Karpas-422 (cell line): ENCODE results near the gene AP2A2. TPM values are rescaled to one million over a fixed set of nuclear protein-coding genes. Genes with fewer than 3 reads are reported as not detected.

Source experiments
- DNase-seq: peaks from one replicate; pipeline ENCODE4 v3.0.0-alpha.2; 2015
- H2AFZ ChIP-seq: fragments of 200-600 bp; sonication (generic); 2 replicates; pipeline ENCODE4 v1.6.1; 2014; ENCODE audit warnings: antibody characterized with exemption, low read length, mixed read lengths
- H3K27ac ChIP-seq: fragments of 200-600 bp; sonication (generic); 2 replicates; pipeline ENCODE4 v1.5.1; 2014; ENCODE audit warnings: mild to moderate bottlenecking, low read length, moderate library complexity
- H3K27me3 ChIP-seq: fragments of 200-600 bp; sonication (generic); 2 replicates; pipeline ENCODE4 v1.6.1; 2014; ENCODE audit warnings: low read length, mixed read lengths
- H3K36me3 ChIP-seq: fragments of 200-600 bp; sonication (generic); 2 replicates; pipeline ENCODE4 v1.6.1; 2014; ENCODE audit warnings: low read length, mixed read lengths; ENCODE audit not compliant: insufficient read depth
- H3K4me1 ChIP-seq: fragments of 200-600 bp; sonication (generic); 2 replicates; pipeline ENCODE4 v1.6.1; 2014; ENCODE audit warnings: mild to moderate bottlenecking, low read length, mixed read lengths
- H3K4me2 ChIP-seq: fragments of 200-600 bp; sonication (generic); 2 replicates; pipeline ENCODE4 v1.6.1; 2014; ENCODE audit warnings: low read length, low read depth, mild to moderate bottlenecking; ENCODE audit not compliant: poor library complexity, severe bottlenecking
- H3K4me3 ChIP-seq: fragments of 200-600 bp; sonication (generic); 2 replicates; pipeline ENCODE4 v1.5.1; 2014; ENCODE audit warnings: mild to moderate bottlenecking, antibody characterized with exemption, low read length, mixed read lengths
- H3K79me2 ChIP-seq: fragments of 200-600 bp; sonication (generic); 2 replicates; pipeline ENCODE4 v1.6.1; 2014; ENCODE audit warnings: mild to moderate bottlenecking, low read length, mixed read lengths
- H3K9ac ChIP-seq: fragments of 200-600 bp; sonication (generic); 2 replicates; pipeline ENCODE4 v1.6.0; 2014; ENCODE audit warnings: low read length
- H3K9me2 ChIP-seq: fragments of 200-600 bp; sonication (generic), shearing (Covaris generic); replicated peaks from 2 replicates; pipeline ENCODE4 v1.6.0; 2014; ENCODE audit warnings: mild to moderate bottlenecking, low read length, moderate library complexity; ENCODE audit not compliant: insufficient read depth
- H3K9me3 ChIP-seq: fragments of 300-700, 200-600 bp; sonication (generic); 2 replicates; pipeline ENCODE4 v1.6.1; 2014; ENCODE audit warnings: low read length, mixed read lengths
- H4K20me1 ChIP-seq: fragments of 200-600 bp; sonication (generic); 2 replicates; pipeline ENCODE4 v1.6.1; 2014; ENCODE audit warnings: mild to moderate bottlenecking, antibody characterized with exemption, low read length, low read depth; ENCODE audit not compliant: insufficient read depth
- total RNA-seq: library from RNA; depleted of rRNA; stranded (reverse); fragments of >200 nt; shearing (Covaris generic); gene quantifications from 2 replicates; pipeline ENCODE4 v1.2.3, GENCODE V29; 2014; ENCODE audit warnings: low replicate concordance

Gene AP2A2
- total RNA-seq, 1 experiment from 2014 or later, result 34.6 TPM

DNA sequence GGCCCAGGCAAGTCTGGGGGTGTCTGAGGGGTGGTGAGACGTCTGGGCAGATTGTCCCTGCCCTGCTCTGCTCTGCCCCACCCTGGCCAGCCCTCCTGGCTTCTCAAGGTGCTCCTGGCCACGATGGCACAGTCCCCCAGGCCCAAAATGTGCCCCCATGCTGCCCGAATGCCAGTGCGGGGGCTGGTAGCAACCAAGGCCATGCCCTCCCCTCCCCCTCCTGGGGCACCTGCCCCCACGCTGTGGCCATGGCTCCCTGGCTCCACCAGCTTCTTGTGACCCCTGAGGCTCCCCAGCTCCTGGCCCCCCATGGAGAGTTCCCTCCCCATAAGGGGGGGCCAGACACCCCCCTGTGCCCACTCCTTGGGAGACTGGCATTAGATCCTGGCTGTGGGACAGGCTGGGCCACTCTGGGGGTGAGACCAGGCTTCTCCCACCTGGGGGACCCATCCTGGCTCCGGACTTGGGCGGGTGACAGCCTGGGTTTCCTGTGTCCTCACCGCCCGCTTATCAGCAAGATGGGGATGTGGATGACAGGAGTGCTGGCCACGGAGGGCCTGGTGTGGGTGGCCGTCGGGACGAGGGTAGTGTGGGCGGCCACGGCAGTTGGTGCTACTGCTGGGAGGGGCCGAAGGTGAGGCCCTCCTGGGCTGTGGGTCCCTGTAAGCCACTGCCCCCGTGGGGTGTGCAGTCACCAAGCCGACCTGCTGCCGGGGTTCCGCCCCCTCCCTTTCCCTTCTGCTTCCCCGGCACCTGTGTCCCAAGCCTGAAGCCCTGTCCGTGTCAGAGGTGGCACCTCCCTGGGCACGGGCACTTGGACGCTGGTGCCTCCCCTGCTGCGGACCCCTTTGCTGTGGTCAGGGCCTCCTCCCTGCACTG is 126.7 kb downstream of the AP2A2 start:
- no peak for DNase-seq
- no peaks in the 10 kb centered on the region for H3K79me2 ChIP-seq
- no peaks in the 10 kb centered on the region for H3K36me3 ChIP-seq
- no peak overlapping the region for H3K4me3 ChIP-seq
- H3K27ac ChIP-seq, result no peak overlapping the region
- H3K27me3 ChIP-seq, result no peaks in the 10 kb centered on the region
- H4K20me1 ChIP-seq, result no peaks in the 10 kb centered on the region
- no peak overlapping the region for H2AFZ ChIP-seq
- H3K9me3 ChIP-seq, result no peaks in the 10 kb centered on the region
- no peaks in the 10 kb centered on the region for H3K9me2 ChIP-seq
- no peak overlapping the region for H3K4me2 ChIP-seq
- H3K4me1 ChIP-seq, result no peaks in the 10 kb centered on the region
- H3K9ac ChIP-seq, result no peak overlapping the region

GRCh38 chr11:1053121-1053901 is 127.6 kb downstream of the AP2A2 start:
- Histone ChIP-seq H3K27ac (no peak overlapping the region), H3K9me3 (no peaks in the 10 kb centered on the region), H3K79me2 (no peaks in the 10 kb centered on the region), H3K4me1 (no peaks in the 10 kb centered on the region), H3K9ac (no peak overlapping the region), H3K4me2 (no peak overlapping the region), H3K27me3 (no peaks in the 10 kb centered on the region), H3K4me3 (no peak overlapping the region), H4K20me1 (no peaks in the 10 kb centered on the region), H3K36me3 (no peaks in the 10 kb centered on the region), H2AFZ (no peak overlapping the region), H3K9me2 (no peaks in the 10 kb centered on the region)
- no peak for DNase-seq

GRCh38 chr11:1054143-1055108 is 128.8 kb downstream of the AP2A2 start:
- H3K27me3 ChIP-seq, result no peaks in the 10 kb centered on the region
- no peaks in the 10 kb centered on the region for H4K20me1 ChIP-seq
- no peak overlapping the region for H3K9ac ChIP-seq
- H3K4me2 ChIP-seq, result no peak overlapping the region
- no peaks in the 10 kb centered on the region for H3K4me1 ChIP-seq
- no peaks in the 10 kb centered on the region for H3K9me2 ChIP-seq
- H3K4me3 ChIP-seq, result no peak overlapping the region
- no peak overlapping the region for H3K27ac ChIP-seq
- no peaks in the 10 kb centered on the region for H3K9me3 ChIP-seq
- no peak overlapping the region for H2AFZ ChIP-seq
- H3K79me2 ChIP-seq, result no peaks in the 10 kb centered on the region
- DNase-seq, result no peak
- H3K36me3 ChIP-seq, result no peaks in the 10 kb centered on the region

DNA sequence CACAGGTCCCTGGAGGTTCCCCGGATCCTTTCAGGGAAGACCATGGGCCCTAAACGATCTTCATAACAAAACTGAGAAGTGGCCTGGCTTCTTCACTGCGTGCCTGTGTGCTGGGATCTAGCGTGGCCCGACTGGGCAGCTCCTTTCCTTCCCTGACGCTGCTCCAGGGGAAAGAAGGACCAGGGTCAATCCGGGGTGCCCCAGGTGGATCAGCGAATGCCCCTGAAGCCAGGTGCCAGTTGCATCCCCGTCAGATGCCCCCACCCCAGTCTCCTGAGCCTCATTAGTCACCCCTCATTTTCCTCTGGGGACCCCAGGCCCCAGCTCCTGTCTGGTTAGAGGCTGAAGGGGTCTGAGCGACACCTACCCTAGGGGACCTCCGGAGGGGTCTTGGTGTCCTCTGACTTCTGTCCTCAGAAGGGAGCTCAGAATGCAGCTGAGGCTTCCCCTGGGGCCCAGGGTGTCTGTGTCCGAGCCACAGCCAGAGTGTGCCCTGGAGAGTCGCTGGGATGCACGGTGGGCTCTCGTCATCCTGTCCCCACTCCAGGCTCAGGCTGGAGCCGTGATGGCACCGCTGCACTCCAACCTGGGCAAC is 129.5 kb downstream of the AP2A2 start:
- no peak for DNase-seq
- Histone ChIP-seq H3K9me2 (no peaks in the 10 kb centered on the region), H3K79me2 (no peaks in the 10 kb centered on the region), H3K9me3 (no peaks in the 10 kb centered on the region), H3K4me2 (no peak overlapping the region), H3K27me3 (no peaks in the 10 kb centered on the region), H2AFZ (no peak overlapping the region), H3K9ac (no peak overlapping the region), H3K27ac (no peak overlapping the region), H4K20me1 (no peaks in the 10 kb centered on the region), H3K36me3 (no peaks in the 10 kb centered on the region), H3K4me1 (no peaks in the 10 kb centered on the region), H3K4me3 (no peak overlapping the region)

DNA sequence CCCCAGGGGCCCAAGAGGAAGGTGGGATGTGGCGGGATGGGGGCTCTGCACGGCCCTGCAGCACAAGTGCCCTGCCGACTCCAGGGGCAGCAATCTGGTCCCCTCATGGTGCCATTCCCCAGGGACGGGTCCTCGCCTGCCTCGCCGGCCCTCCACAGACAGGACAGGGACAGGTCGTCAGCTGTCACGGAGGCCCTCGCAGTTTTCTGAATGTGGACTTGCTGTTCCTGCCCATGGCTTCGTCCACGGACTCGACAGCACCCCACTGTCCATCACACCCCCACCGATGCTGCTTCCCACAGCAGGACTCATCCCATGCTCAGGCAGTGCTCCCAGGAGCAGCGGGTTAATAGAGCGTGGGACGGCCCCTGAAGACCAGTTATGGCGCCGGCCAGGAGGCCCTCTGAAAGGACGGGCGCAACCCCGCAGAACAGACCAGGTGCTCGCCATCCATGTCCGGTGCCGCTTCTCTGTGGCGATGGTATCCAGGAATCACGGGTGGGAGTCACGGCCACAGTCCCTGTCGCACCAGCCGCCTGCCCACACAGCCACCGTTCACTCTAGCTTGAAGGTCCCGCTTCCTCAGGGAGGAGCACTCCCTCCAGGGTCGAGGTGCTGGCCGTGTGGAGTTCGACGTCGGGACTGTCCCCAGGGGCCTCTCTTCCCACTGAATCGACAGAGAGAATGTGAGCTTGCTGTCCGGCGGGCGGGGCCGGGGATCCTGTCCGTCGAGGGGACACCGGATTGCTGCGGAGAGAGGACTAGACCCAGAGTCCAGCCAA is 130.5 kb downstream of the AP2A2 start:
- Histone ChIP-seq H3K27ac (no peak overlapping the region), H3K36me3 (no peaks in the 10 kb centered on the region), H3K4me2 (no peak overlapping the region), H3K79me2 (no peaks in the 10 kb centered on the region), H3K9me2 (no peaks in the 10 kb centered on the region), H2AFZ (no peak overlapping the region), H3K27me3 (no peaks in the 10 kb centered on the region), H3K4me1 (peaks cover 3% of the 10 kb centered on the region; the same call in 1 of the 2 replicates), H4K20me1 (no peaks in the 10 kb centered on the region), H3K9ac (no peak overlapping the region), H3K4me3 (no peak overlapping the region), H3K9me3 (no peaks in the 10 kb centered on the region)
- no peak for DNase-seq

GRCh38 chr11:1057806-1058205 is 132.1 kb downstream of the AP2A2 start:
- peaks cover 3% of the 10 kb centered on the region; the same call in 1 of the 2 replicates for H3K4me1 ChIP-seq
- no peaks in the 10 kb centered on the region for H3K27me3 ChIP-seq
- no peak overlapping the region for H3K4me3 ChIP-seq
- no peaks in the 10 kb centered on the region for H4K20me1 ChIP-seq
- H2AFZ ChIP-seq, result no peak overlapping the region
- no peaks in the 10 kb centered on the region for H3K9me2 ChIP-seq
- H3K79me2 ChIP-seq, result no peaks in the 10 kb centered on the region
- no peaks in the 10 kb centered on the region for H3K9me3 ChIP-seq
- DNase-seq, result no peak
- H3K4me2 ChIP-seq, result no peak overlapping the region
- no peak overlapping the region for H3K27ac ChIP-seq
- no peaks in the 10 kb centered on the region for H3K36me3 ChIP-seq
- H3K9ac ChIP-seq, result no peak overlapping the region

- H4K20me1 ChIP-seq, result no peaks in the 10 kb centered on the region
- no peak for DNase-seq
- no peaks in the 10 kb centered on the region for H3K9me3 ChIP-seq
- no peaks in the 10 kb centered on the region for H3K27me3 ChIP-seq
- H3K27ac ChIP-seq, result no peak overlapping the region
- H3K4me2 ChIP-seq, result no peak overlapping the region
- no peaks in the 10 kb centered on the region for H3K9me2 ChIP-seq
- peaks cover 7% of the 10 kb centered on the region for H3K4me1 ChIP-seq
- no peaks in the 10 kb centered on the region for H3K79me2 ChIP-seq
- H3K9ac ChIP-seq, result no peak overlapping the region
- no peaks in the 10 kb centered on the region for H3K36me3 ChIP-seq
- H2AFZ ChIP-seq, result no peak overlapping the region
- H3K4me3 ChIP-seq, result no peak overlapping the region
Measured at GRCh38 chr11:1059759-1060158, 134.1 kb downstream of the AP2A2 start.
